CD14-positive monocyte (primary cell): ENCODE measurements around the gene PPP1R3C. TPM values are rescaled to one million over a fixed set of nuclear protein-coding genes. Genes with fewer than 3 reads are reported as not detected.
A peak's percentile ranks its signal among the peaks of the same experiment; 100 is the strongest.

Experiments
- DNase-seq, 3 donors: peaks; one replicate each; pipeline ENCODE4 v3.0.0-alpha.2; 2011 to 2022
- H2AFZ ChIP-seq: 2 replicates; pipeline ENCODE4 v1.6.0; 2012; ENCODE audit warnings: mild to moderate bottlenecking, low read depth, low read length, inconsistent platforms; ENCODE audit not compliant: insufficient read depth, poor library complexity, severe bottlenecking
- H3K27ac ChIP-seq, 2 donors: 1 replicate in 1 of 2; 2 replicates in 1 of 2; pipeline ENCODE4 v1.5.1; 2012 to 2013; ENCODE audit warnings: low read length in 2 of 2, control low read depth in 1 of 2, inconsistent platforms in 1 of 2, low read depth in 1 of 2, mild to moderate bottlenecking in 1 of 2
- H3K27me3 ChIP-seq, 2 donors: one replicate each; pipeline versions ENCODE4 v1.6.0 to v1.6.1; 2011 to 2013; ENCODE audit warnings: low read length in 2 of 2; ENCODE audit not compliant: control insufficient read depth in 2 of 2, insufficient read depth in 2 of 2
- H3K36me3 ChIP-seq, 2 donors: replicated peaks in 1 of 2; 1 replicate in 1 of 2; 2 replicates in 1 of 2; pipeline versions ENCODE4 v1.5.1 to v1.6.1; 2012 to 2013; ENCODE audit warnings: low read length in 2 of 2, control low read depth in 1 of 2, inconsistent platforms in 1 of 2, mild to moderate bottlenecking in 1 of 2; ENCODE audit not compliant: insufficient read depth in 2 of 2, control insufficient read depth in 1 of 2
- H3K4me1 ChIP-seq, 2 donors: 1 replicate in 1 of 2; 2 replicates in 1 of 2; pipeline versions ENCODE4 v1.5.1 to v1.6.1; 2012 to 2013; ENCODE audit warnings: low read length in 2 of 2, control low read depth in 1 of 2, inconsistent platforms in 1 of 2, mild to moderate bottlenecking in 1 of 2, moderate library complexity in 1 of 2; ENCODE audit not compliant: insufficient read depth in 2 of 2, control insufficient read depth in 1 of 2
- H3K4me2 ChIP-seq: replicated peaks from 2 replicates; pipeline ENCODE3; 2012; ENCODE audit warnings: low read length, moderate library complexity, mild to moderate bottlenecking; ENCODE audit not compliant: poor library complexity, severe bottlenecking; ENCODE audit errors: extremely low read depth
- H3K4me3 ChIP-seq, 3 experiments: fragments of 200-600 bp in 1 of 3; sonication (generic) in 1 of 3; replicated peaks in 1 of 3; 1 replicate in 2 of 3; 2 replicates in 1 of 3; pipeline ENCODE4 v1.5.1; 2011 to 2013; ENCODE audit warnings: low read length in 3 of 3, mild to moderate bottlenecking in 3 of 3, control low read depth in 2 of 3, low read depth in 2 of 3, inconsistent platforms in 1 of 3, moderate library complexity in 1 of 3
- H3K79me2 ChIP-seq: 2 replicates; pipeline ENCODE4 v1.6.0; 2012; ENCODE audit warnings: mild to moderate bottlenecking, control low read depth, inconsistent platforms, low read length, moderate library complexity; ENCODE audit not compliant: insufficient read depth
- H3K9ac ChIP-seq: 2 replicates; pipeline ENCODE4 v1.6.0; 2017; ENCODE audit warnings: low read length, mild to moderate bottlenecking; ENCODE audit not compliant: insufficient read depth, poor library complexity, severe bottlenecking
- H3K9me3 ChIP-seq, 2 donors: replicated peaks in 1 of 2; 1 replicate in 1 of 2; 2 replicates in 1 of 2; pipeline versions ENCODE4 v1.5.1 to v1.6.1; 2012 to 2013; ENCODE audit warnings: low read length in 2 of 2, control low read depth in 1 of 2; ENCODE audit not compliant: control insufficient read depth in 1 of 2, insufficient read depth in 1 of 2
- H4K20me1 ChIP-seq: 2 replicates; pipeline ENCODE4 v1.6.0; 2012; ENCODE audit warnings: mild to moderate bottlenecking, low read length, control low read depth, moderate library complexity; ENCODE audit not compliant: insufficient read depth
- H3K27ac Mint-ChIP-seq, 7 donors: one replicate each; pipeline ENCODE4 v1.8.0; 2020; ENCODE audit warnings: mild to moderate bottlenecking in 7 of 7, mixed read lengths in 7 of 7, moderate library complexity in 6 of 7, inconsistent platforms in 2 of 7
- H3K27me3 Mint-ChIP-seq, 3 donors: one replicate each; pipeline ENCODE4 v1.8.0; 2021 to 2022; ENCODE audit warnings: low read depth in 3 of 3, mild to moderate bottlenecking in 3 of 3, mixed read lengths in 3 of 3, moderate library complexity in 3 of 3, inconsistent platforms in 1 of 3
- H3K36me3 Mint-ChIP-seq, 2 donors: one replicate each; pipeline ENCODE4 v1.8.0; 2020; ENCODE audit warnings: mixed read lengths in 2 of 2, inconsistent platforms in 1 of 2, mild to moderate bottlenecking in 1 of 2
- H3K4me1 Mint-ChIP-seq: one replicate; pipeline ENCODE4 v1.8.0; 2020; ENCODE audit warnings: mild to moderate bottlenecking, mixed read lengths
- H3K4me3 Mint-ChIP-seq, 2 donors: one replicate each; pipeline ENCODE4 v1.8.0; 2020; ENCODE audit warnings: mild to moderate bottlenecking in 2 of 2, mixed read lengths in 2 of 2, moderate library complexity in 1 of 2
- H3K9me3 Mint-ChIP-seq, 7 donors: one replicate each; pipeline ENCODE4 v1.8.0; 2020 to 2022; ENCODE audit warnings: mixed read lengths in 7 of 7, mild to moderate bottlenecking in 6 of 7, moderate library complexity in 6 of 7, inconsistent platforms in 2 of 7
- CTCF ChIP-seq: fragments of 200-600 bp; IDR thresholded peaks from one replicate; pipeline ENCODE4 v1.8.0; 2022; ENCODE audit warnings: antibody characterized with exemption, mild to moderate bottlenecking
- WGBS: methylation state at CpG from one replicate; pipeline ENCODE4 v1.1.5; 2013; ENCODE audit warnings: missing lambda C conversion rate; ENCODE audit not compliant: insufficient coverage; 5-methylcytosine and 5-hydroxymethylcytosine counted together
- intact Hi-C, 2 donors: fragments of 100-400 bp; cut with micrococcal nuclease; formaldehyde crosslinking; loops; one replicate each; pipeline versions ENCODE4 v1.15.0 to v1.15.1; 2023
- polyA plus RNA-seq, 3 donors: library from polyadenylated mRNA; depleted of rRNA in 1 of 3; unstranded in 2 of 3; stranded (reverse) in 1 of 3; fragments of 300-500 nt in 2 of 3; fragments of >200 nt in 1 of 3; fragmentation: Illumina TruSeq in 2 of 3; gene quantifications; 1 replicate in 2 of 3; 2 replicates in 1 of 3; pipeline ENCODE4 v1.2.3, GENCODE V29; 2012 to 2021

Gene PPP1R3C
- polyA plus RNA-seq, 3 donors = not detected

GRCh38 chr10:91668913-91669312, 36.0 kb upstream of the PPP1R3C start:
- Histone ChIP-seq H3K36me3 (no peaks in the 10 kb centered on the region), H3K4me3 (no peak overlapping the region), H4K20me1 (no peaks in the 10 kb centered on the region), H3K79me2 (no peaks in the 10 kb centered on the region), H3K27me3 (no peaks in the 10 kb centered on the region), H3K27ac (no peak overlapping the region), H3K9ac (no peak overlapping the region), H2AFZ (no peak overlapping the region), H3K4me1 (no peaks in the 10 kb centered on the region), H3K9me3 (no peaks in the 10 kb centered on the region), H3K4me2 (no peak overlapping the region)
- Mint-ChIP-seq H3K36me3 (no peaks in the 10 kb centered on the region), H3K4me1 (no peaks in the 10 kb centered on the region), H3K27me3 (peaks cover 0 to 3% (median 0%) of the 10 kb centered on the region in 3 donors), H3K27ac (peak overlapping the region in 1 of 7 donors; percentile 35), H3K4me3 (no peak overlapping the region), H3K9me3 (peaks cover 0 to 5% (median 0%) of the 10 kb centered on the region in 7 donors)
- no CpG with 5 or more reads among the region's 3 CpGs for WGBS
- no peak for DNase-seq
- no peak for TF ChIP-seq CTCF
- intact Hi-C loops = no loop called here

GRCh38 chr10:91665842-91666241, 33.0 kb upstream of the PPP1R3C start:
- Mint-ChIP-seq H3K9me3 (peaks cover 0 to 5% (median 2%) of the 10 kb centered on the region in 7 donors), H3K27ac (no peak overlapping the region), H3K4me1 (no peaks in the 10 kb centered on the region), H3K36me3 (no peaks in the 10 kb centered on the region), H3K27me3 (peaks cover 0 to 1% (median 0%) of the 10 kb centered on the region in 3 donors), H3K4me3 (no peak overlapping the region)
- H2AFZ ChIP-seq = no peak overlapping the region
- TF ChIP-seq CTCF = no peak
- no peak for DNase-seq
- H3K9me3 ChIP-seq = no peaks in the 10 kb centered on the region
- H4K20me1 ChIP-seq = no peaks in the 10 kb centered on the region
- H3K4me1 ChIP-seq = no peaks in the 10 kb centered on the region
- no peak overlapping the region for H3K4me3 ChIP-seq
- no peaks in the 10 kb centered on the region for H3K79me2 ChIP-seq
- no peaks in the 10 kb centered on the region for H3K36me3 ChIP-seq
- no peak overlapping the region for H3K4me2 ChIP-seq
- H3K27ac ChIP-seq = no peak overlapping the region
- H3K9ac ChIP-seq = no peak overlapping the region
- H3K27me3 ChIP-seq = no peaks in the 10 kb centered on the region
- intact Hi-C loops = no loop called here
